Activated T-helper 1 cell treated with anti-CD3 and anti-CD28 coated beads, Interleukin-12 subunit alpha, Interleukin-12 subunit beta, Interleukin-2, Interleukin-4 antibody, amounts not matched to agents 30 ng/mL and 10 ng/mL and 1 ng/mL, durations not matched to agents 14 hours and 24 hours and 36 hours (primary cell): ENCODE results near the gene ZNF281. TPM values are rescaled to one million over a fixed set of nuclear protein-coding genes. Genes with fewer than 3 reads are reported as not detected.

Experiments
- DNase-seq: peaks from one replicate; pipeline ENCODE4 v3.0.0; 2021; ENCODE audit warnings: low spot score
- H3K27ac Mint-ChIP-seq: one replicate; pipeline ENCODE4 v1.8.0; 2021; ENCODE audit warnings: mild to moderate bottlenecking, mixed read lengths
- H3K27me3 Mint-ChIP-seq: one replicate; pipeline ENCODE4 v1.8.0; 2022; ENCODE audit warnings: mild to moderate bottlenecking, moderate library complexity, mixed read lengths; ENCODE audit not compliant: insufficient read depth
- H3K36me3 Mint-ChIP-seq: one replicate; pipeline ENCODE4 v1.8.0; 2021; ENCODE audit warnings: low read depth, mixed read lengths
- H3K4me1 Mint-ChIP-seq: one replicate; pipeline ENCODE4 v1.8.0; 2021; ENCODE audit warnings: low read depth, mixed read lengths
- H3K4me3 Mint-ChIP-seq: one replicate; pipeline ENCODE4 v1.8.0; 2021; ENCODE audit warnings: mild to moderate bottlenecking, moderate library complexity, mixed read lengths
- H3K9me3 Mint-ChIP-seq: one replicate; pipeline ENCODE4 v1.8.0; 2021; ENCODE audit warnings: mixed read lengths
- intact Hi-C: fragments of 100-400 bp; cut with micrococcal nuclease; formaldehyde crosslinking; loops from one replicate; pipeline ENCODE4 v1.15.1; 2024
- total RNA-seq: library from RNA; stranded (reverse); gene quantifications from 2 replicates; pipeline ENCODE4 v1.2.3, GENCODE V29; 2022

ZNF281 gene, protein sequence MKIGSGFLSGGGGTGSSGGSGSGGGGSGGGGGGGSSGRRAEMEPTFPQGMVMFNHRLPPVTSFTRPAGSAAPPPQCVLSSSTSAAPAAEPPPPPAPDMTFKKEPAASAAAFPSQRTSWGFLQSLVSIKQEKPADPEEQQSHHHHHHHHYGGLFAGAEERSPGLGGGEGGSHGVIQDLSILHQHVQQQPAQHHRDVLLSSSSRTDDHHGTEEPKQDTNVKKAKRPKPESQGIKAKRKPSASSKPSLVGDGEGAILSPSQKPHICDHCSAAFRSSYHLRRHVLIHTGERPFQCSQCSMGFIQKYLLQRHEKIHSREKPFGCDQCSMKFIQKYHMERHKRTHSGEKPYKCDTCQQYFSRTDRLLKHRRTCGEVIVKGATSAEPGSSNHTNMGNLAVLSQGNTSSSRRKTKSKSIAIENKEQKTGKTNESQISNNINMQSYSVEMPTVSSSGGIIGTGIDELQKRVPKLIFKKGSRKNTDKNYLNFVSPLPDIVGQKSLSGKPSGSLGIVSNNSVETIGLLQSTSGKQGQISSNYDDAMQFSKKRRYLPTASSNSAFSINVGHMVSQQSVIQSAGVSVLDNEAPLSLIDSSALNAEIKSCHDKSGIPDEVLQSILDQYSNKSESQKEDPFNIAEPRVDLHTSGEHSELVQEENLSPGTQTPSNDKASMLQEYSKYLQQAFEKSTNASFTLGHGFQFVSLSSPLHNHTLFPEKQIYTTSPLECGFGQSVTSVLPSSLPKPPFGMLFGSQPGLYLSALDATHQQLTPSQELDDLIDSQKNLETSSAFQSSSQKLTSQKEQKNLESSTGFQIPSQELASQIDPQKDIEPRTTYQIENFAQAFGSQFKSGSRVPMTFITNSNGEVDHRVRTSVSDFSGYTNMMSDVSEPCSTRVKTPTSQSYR
- total RNA-seq: 23.5 and 24.1 TPM in 2 replicates

DNA sequence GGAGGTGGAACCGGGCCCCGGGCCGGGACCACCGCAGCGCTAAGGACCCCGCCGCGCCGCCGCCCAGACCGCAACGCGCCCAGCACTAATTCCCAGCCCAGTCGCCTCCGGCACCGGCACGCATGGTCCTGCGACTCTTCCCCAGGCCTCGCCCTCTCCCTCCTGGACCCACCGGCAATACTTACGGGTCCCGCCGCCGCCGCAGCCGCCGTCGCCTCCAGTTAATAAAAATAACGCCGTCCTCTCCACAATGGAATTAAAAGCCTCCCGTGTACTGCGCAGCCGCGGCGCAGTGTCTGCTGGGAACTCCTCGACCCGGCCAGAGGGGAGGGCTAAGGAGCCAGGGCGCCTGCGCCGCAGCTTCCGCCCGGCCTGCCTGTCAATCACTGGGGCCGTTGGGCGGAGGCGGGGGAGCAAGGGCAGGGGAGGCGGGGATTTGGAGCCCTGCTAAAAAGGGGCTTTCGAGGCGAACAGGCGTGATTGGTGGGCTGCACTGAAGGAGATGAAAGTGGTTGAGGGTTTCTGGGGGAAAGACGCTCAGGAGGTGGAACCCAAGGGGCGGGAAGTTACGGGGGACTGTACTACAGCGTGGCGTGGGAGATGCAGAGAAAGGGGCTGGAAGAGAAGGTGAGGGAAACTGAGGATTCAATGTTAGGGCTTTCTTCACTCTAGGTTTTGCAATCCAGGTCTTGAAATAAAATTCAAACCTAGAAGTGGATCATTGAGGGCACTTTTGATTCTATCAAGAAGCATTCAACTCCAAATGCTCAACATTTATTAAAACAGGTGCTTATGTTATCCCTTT is at the start of gene ZNF281:
Gene ZNF281 (minus strand): TSS at position 276 of the 805 bp plus-strand sequence. CDS start 331 bp downstream, outside the sequence.
- H3K4me3 Mint-ChIP-seq: peak within 1 kb of the TSS; percentile 98
- peaks cover 2% of the 10 kb centered on the region for H3K27me3 Mint-ChIP-seq
- H3K27ac Mint-ChIP-seq: peak within 1 kb of the TSS; percentile 96
- H3K4me1 Mint-ChIP-seq: peaks cover 64% of the 10 kb centered on the region
- intact Hi-C loops: loop anchor here (1.0 to 2.0 kb wide), 10 partner anchors 23 to 257 kb away; no protein-coding TSS in a partner anchor
- DNase-seq: peak; percentile 93
- H3K36me3 Mint-ChIP-seq: peaks cover 45% of the 10 kb centered on the region
- no peaks in the 10 kb centered on the region for H3K9me3 Mint-ChIP-seq

DNA sequence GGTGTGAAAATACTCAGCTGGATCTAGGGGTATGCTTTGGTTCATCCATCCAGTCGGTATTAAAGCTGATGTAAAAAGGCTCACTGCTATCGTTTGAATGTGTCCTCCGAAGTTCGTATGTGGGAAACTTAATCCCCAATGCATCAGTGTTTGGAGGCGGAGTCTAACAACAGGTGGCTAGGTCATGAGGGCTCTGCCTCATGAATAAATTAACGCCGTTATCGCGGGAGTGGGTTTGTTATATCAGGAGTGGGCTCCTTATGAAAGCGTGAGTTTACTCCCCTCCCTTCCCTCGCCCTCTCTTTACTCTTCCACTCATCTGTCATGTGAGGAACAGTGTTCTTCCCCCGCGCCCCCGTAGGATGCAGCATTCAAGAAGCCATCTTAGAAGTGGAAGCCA is 48.9 kb upstream of the ZNF281 start:
- H3K9me3 Mint-ChIP-seq: no peaks in the 10 kb centered on the region
- intact Hi-C loops: no loop called here
- no peak overlapping the region for H3K4me3 Mint-ChIP-seq

DNA sequence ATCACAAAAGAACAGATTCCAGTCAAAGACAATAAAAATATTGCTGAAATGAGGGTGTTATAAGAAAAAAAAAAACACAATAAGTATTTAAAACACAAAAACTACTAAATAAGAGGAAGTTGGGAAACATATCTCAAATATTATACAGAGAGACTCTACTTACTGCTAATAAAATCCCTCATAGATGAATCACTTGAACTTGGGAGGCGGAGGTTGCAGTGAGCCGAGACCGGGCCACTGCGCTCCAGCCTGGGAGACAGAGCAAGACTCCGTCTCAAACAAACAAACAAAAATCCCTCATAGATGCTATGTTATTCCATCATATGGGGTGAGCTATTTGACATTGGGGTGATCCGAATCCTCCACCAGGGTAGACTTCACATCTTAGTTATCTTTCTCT is 48.0 kb upstream of the ZNF281 start:
- intact Hi-C loops: no loop called here
- Mint-ChIP-seq H3K4me1 (peaks cover 8% of the 10 kb centered on the region), H3K4me3 (no peak overlapping the region), H3K36me3 (no peaks in the 10 kb centered on the region), H3K27ac (no peak overlapping the region), H3K9me3 (no peaks in the 10 kb centered on the region), H3K27me3 (no peaks in the 10 kb centered on the region)
- DNase-seq: no peak

More for the DNA sequence above, 48.9 kb upstream of the ZNF281 start:
- H3K27me3 Mint-ChIP-seq: peaks cover 4% of the 10 kb centered on the region
- no peaks in the 10 kb centered on the region for H3K4me1 Mint-ChIP-seq
- no peak overlapping the region for H3K27ac Mint-ChIP-seq
- no peaks in the 10 kb centered on the region for H3K36me3 Mint-ChIP-seq
- DNase-seq: no peak

DNA sequence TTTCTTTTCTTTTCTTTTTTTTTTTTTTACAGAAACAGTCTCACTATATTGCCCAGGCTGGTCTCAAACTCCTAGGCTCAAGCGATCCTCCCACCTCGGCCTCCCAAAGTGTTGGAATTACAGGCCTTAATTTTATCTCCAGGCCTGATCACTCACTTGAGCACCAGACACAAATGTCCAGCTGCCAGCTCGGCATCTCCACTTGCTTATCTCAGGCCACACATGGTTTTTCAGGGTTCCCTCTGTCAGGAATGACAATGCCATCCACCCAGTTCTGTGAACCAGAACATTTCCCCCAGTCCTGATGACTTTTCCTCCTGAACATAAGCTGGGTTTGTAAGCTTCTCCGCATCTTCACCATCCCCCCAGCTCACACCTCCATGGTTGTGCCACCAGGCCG is 44.6 kb upstream of the ZNF281 start:
- no peak for DNase-seq
- H3K9me3 Mint-ChIP-seq: peaks cover 4% of the 10 kb centered on the region
- H3K4me1 Mint-ChIP-seq: peaks cover 15% of the 10 kb centered on the region
- H3K4me3 Mint-ChIP-seq: no peak overlapping the region
- intact Hi-C loops: no loop called here
- no peaks in the 10 kb centered on the region for H3K27me3 Mint-ChIP-seq
- H3K27ac Mint-ChIP-seq: peak overlapping the region; percentile 10
- H3K36me3 Mint-ChIP-seq: no peaks in the 10 kb centered on the region

DNA sequence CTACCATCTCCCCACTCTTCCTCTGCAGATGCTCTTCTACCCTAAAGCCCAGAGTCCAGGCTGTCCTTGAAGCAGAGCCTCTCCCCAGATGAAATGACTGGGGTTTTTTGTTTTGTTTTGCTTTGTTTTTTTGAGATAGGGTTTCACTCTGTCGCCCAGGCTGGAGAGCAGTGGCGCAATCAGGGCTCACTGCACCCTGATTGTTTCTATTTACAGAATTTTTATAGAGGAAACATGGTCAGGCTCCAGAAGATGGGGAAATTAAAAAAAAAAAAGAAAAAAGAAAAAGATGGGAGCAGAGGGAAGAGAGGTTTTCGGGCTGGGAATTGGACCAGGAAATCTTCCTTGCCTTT is 43.7 kb upstream of the ZNF281 start:
- Mint-ChIP-seq H3K4me1 (peaks cover 17% of the 10 kb centered on the region), H3K36me3 (no peaks in the 10 kb centered on the region), H3K4me3 (no peak overlapping the region), H3K27ac (no peak overlapping the region), H3K9me3 (peaks cover 4% of the 10 kb centered on the region), H3K27me3 (no peaks in the 10 kb centered on the region)
- DNase-seq: no peak
- intact Hi-C loops: no loop called here

DNA sequence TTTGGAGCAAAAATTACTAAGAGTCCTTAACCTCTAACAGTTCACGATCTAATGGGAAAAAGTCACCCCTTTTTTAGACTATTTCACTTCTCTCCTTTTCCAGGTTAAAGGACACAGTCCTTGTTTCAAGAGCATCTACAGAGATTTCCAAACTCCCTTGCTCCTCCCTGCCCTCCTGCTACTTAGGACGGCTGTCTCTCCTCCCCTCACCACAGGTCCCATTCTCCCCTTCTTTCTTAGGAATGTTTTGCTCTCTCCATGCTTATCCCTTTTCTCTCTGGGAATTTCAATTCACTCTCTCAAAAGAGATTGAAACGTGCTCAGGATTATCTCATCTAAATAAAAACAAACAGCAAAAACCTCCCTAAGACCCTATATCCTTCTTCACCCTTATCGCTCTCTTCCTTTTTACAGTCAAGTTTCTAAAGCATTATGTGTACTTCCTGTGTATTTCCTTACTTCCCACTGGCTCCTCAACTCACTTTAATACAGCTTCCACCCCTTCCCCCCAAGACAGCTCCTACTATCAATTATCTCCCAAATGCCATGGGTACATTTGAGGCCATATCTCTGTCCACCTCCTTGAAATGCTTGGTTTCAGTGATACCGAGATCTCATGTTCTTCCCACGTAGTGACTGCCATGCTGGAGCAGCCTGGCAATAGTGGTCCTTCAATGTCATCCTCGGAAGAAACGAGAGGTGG is 43.2 kb upstream of the ZNF281 start:
- peak overlapping the region; percentile 13 for H3K27ac Mint-ChIP-seq
- DNase-seq: no peak
- intact Hi-C loops: no loop called here
- H3K4me1 Mint-ChIP-seq: peaks cover 22% of the 10 kb centered on the region
- H3K36me3 Mint-ChIP-seq: peaks cover 2% of the 10 kb centered on the region
- peaks cover 5% of the 10 kb centered on the region for H3K9me3 Mint-ChIP-seq
- no peak overlapping the region for H3K4me3 Mint-ChIP-seq
- no peaks in the 10 kb centered on the region for H3K27me3 Mint-ChIP-seq

DNA sequence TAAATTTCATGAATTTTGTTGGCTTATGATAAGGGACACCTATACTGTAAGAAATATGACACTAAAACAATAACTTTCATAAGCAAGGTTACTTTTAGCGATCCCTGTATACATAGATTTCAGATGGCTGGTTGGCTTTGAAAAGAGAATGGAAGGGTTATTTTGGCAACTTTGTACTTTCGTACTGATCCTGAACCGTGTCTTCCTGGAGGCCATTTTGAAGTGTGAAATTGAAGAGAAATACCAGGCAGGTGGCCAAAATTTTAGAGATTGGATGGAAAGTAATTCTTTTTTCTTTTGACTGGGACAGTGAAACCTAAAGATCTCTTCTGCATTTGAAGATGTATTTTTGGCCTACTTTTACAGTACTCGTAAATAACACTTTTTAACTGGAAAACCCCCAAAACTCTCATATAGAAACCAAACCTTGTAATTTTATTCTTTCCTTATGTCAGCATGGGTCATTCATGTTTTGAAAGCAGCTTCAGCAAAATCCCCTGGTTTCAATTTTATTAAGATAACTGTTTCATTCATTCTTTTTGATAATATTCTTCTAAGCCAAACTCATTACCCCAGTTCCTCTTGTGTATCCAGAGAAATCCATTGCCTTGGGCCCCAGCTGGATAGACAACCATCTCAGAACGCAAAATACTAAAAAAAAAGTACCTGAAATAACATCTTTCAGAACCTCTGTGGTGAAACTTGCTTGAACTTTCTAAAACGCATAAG is 38.4 kb upstream of the ZNF281 start:
- peaks cover 59% of the 10 kb centered on the region for H3K4me1 Mint-ChIP-seq
- peak overlapping the region; percentile 97 for H3K27ac Mint-ChIP-seq
- peaks cover 5% of the 10 kb centered on the region for H3K36me3 Mint-ChIP-seq
- H3K27me3 Mint-ChIP-seq: no peaks in the 10 kb centered on the region
- H3K4me3 Mint-ChIP-seq: peak overlapping the region; percentile 53
- peaks cover 19% of the 10 kb centered on the region for H3K9me3 Mint-ChIP-seq
- intact Hi-C loops: loop anchor here (1.0 kb wide), 9 partner anchors 10 to 507 kb away; partner anchors contain the start of gene ZNF281
- DNase-seq: no peak

DNA sequence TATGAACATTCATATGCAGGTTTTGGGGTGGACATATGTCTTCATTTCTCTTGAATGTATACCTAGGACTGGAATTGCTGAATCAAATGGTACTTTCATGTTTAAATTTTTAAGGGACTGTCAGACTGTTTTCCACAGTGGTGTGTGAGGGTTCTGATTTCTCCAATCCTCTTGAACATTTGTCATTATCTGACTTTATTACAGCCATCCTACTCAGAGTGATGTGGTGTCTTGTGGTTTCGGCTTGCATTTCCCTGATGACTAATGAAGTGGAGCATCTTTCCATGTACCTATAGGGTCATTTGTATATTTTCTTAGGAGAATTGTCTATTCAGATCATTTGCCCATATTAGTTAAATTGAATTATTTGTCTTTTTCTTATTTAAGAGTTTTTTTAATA is 35.4 kb upstream of the ZNF281 start:
- peaks cover 5% of the 10 kb centered on the region for H3K36me3 Mint-ChIP-seq
- peak overlapping the region; percentile 68 for H3K27ac Mint-ChIP-seq
- no peak overlapping the region for H3K4me3 Mint-ChIP-seq
- H3K9me3 Mint-ChIP-seq: peaks cover 19% of the 10 kb centered on the region
- no peak for DNase-seq
- no peaks in the 10 kb centered on the region for H3K27me3 Mint-ChIP-seq
- peaks cover 54% of the 10 kb centered on the region for H3K4me1 Mint-ChIP-seq
- intact Hi-C loops: loop anchor here (1.0 to 2.0 kb wide), 3 partner anchors 64 to 503 kb away; no protein-coding TSS in a partner anchor

DNA sequence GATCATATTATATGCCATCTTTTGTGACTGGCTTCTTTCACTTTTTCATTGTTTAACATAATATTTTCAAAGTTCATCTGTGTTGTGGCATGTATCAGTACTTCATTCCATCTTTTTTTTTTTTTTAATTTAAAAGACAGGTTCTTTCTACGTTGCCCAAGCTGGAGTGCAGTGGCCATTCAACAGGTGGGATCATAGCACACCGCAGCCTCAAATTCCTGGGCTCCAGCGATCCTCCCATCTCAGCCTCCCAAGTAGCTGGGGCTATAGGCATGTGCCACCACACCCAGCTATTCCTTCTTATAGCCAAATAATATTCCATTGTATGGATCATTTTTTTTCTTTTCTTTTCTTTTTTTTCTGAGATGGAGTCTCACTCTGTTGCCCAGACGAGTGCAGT is 34.6 kb upstream of the ZNF281 start:
- Mint-ChIP-seq H3K27ac (peak overlapping the region; percentile 68), H3K4me1 (peaks cover 49% of the 10 kb centered on the region), H3K27me3 (no peaks in the 10 kb centered on the region), H3K9me3 (peaks cover 15% of the 10 kb centered on the region), H3K4me3 (no peak overlapping the region), H3K36me3 (peaks cover 5% of the 10 kb centered on the region)
- intact Hi-C loops: loop anchor here (2.0 kb wide), 1 partner anchor 64 kb away; no protein-coding TSS in a partner anchor
- DNase-seq: no peak

DNA sequence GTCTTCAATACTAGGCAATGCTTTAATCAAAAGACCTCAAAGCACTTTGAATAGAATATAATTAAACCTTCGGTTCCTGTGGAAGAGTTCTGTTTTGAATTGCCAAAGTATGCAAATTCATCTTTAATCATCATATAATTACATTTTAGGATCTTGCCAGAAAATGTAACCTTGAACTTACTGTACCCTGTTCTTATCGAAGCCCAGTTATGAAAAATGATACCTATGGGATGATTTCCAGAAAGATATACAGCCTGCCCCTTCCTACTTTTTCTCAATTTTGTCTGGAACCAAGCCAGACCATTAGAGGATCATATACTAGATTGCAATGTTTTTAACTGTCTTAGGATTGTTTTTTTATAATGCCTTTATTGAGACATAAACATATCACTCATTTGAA is 34.0 kb upstream of the ZNF281 start:
- no peak overlapping the region for H3K4me3 Mint-ChIP-seq
- H3K4me1 Mint-ChIP-seq: peaks cover 48% of the 10 kb centered on the region
- no peaks in the 10 kb centered on the region for H3K27me3 Mint-ChIP-seq
- peaks cover 15% of the 10 kb centered on the region for H3K9me3 Mint-ChIP-seq
- H3K27ac Mint-ChIP-seq: no peak overlapping the region
- intact Hi-C loops: loop anchor here (2.0 kb wide), 1 partner anchor 63 kb away; no protein-coding TSS in a partner anchor
- peaks cover 5% of the 10 kb centered on the region for H3K36me3 Mint-ChIP-seq
- no peak for DNase-seq

DNA sequence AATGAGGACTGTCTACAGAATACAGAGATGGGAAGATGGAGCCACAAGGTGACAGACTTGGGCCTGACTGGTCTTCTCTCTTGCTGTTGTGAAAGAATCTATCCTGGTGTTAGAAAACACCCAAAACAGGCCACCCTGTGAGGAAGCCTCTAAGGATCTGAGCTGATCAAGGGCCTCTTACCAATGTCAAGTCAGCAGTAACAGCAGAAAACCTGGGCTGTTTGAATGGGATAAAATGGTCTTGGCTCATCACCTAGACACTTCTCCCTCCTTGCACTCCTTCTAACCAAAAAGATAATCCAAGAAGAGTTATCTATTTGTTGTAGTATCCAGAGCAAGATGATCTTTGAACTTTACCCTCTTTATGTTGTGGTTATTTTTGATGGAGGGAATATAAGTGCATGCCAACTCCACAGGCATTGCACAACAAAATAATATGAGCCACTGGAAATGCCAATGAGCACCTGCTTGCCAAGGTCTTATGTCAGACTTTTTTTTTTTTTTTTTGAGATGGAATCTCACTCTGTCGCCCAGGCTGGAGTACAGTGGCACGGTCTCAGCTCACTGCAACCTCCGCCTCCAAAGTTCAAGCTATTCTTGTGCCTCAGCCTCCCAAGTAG is 32.8 kb upstream of the ZNF281 start:
- Mint-ChIP-seq H3K27ac (no peak overlapping the region), H3K36me3 (peaks cover under 1% of the 10 kb centered on the region), H3K27me3 (no peaks in the 10 kb centered on the region), H3K4me3 (no peak overlapping the region), H3K4me1 (peaks cover 42% of the 10 kb centered on the region), H3K9me3 (peaks cover 10% of the 10 kb centered on the region)
- no peak for DNase-seq
- intact Hi-C loops: no loop called here
